Skin epidermis (tissue), 12 donors: ENCODE data around the gene SLC25A33.

Source experiments
- H3K27ac ChIP-seq, 21 experiments: fragments of 200-600 bp; sonication (generic) in 11 of 21; one replicate each; pipeline ENCODE4 v1.5.0; 2020; ENCODE audit warnings: mild to moderate bottlenecking in 3 of 21, inconsistent platforms in 2 of 21, moderate library complexity in 2 of 21
- H3K4me3 ChIP-seq, 7 experiments: fragments of 200-600 bp; sonication (generic) in 2 of 7; one replicate each; pipeline ENCODE4 v1.5.0; 2020; ENCODE audit warnings: inconsistent platforms in 2 of 7, mild to moderate bottlenecking in 2 of 7, moderate library complexity in 1 of 7

SLC25A33 gene

DNA sequence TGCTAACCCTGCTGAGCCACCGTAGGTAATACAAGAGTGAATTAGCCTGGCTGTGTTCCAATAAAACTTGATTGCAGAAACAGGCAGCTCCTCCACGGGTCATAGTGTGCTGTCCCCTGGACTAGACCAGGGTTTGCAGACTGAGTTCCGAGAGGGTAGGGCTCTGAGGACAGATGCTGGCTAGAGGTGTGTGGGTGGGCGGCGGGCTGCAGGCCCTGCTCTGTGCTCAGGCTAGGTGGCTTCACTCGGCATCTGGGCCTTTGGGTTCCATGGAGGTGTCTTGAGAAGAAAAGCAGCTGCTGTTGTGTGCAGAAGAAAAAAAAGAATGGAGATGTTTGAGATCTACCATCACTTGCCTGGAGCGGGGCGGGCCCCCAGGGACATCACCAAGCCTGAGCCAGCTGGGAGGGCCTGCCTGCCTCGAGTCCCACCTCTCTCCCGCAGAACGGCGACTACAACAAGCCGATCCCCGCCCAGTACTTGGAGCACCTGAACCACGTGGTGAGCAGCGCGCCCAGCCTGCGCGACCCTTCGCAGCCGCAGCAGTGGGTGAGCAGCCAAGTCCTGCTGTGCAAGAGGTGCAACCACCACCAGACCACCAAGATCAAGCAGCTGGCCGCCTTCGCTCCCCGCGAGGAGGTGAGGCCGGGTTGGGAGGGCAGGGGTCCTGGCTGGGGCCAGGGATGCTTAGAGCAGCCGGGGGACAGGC is 57.3 kb downstream of the SLC25A33 start:
- Histone ChIP-seq H3K27ac (no peak overlapping the region), H3K4me3 (no peak overlapping the region)

DNA sequence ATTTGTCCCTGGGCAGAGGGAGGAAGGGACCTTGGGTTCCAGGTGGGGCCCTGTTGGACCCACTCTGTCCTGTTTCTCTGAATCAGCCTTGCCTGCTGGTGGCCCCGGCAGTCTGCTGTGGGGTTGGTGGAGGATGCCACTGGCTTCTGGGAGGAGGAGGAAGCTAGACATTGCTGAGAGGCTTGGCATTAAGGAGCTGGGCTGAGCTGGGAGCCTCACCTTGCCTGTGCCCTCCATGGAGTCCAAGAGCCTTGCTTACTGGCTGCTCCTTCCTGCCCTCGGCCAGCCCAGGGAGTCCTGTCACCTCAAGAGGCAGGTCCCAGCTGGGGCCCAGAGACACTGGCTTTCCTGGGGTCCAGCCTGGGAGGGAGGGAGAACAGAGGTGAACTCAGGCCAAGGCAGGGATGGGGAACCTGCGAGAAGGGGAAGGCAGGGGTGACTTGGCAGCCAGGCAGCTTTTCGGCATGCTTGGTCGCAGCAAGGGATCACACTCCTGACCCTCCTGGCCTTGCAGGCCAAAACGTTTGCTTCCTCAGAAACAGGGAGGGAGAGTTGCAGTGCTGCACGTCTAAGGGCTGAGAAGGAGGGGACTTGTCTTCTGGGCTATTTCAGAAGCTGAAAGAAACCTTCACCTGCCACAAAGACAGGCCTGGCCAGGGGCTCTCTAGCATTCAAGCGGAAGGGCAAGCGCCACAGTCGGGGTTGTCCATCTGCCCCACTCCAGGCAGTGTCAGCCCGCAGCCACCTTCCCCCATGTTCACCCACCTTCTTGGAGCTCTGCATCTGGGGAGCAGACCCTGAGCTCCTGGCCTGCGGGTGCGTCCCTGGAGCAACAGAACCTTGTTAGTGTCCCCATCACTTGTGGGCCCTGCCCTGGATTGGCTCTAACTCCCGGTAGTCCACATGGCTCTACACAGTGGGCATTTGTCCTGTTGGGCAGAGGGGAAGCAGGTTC is 58.4 kb downstream of the SLC25A33 start:
- Histone ChIP-seq H3K4me3 (no peak overlapping the region), H3K27ac (no peak overlapping the region)

DNA sequence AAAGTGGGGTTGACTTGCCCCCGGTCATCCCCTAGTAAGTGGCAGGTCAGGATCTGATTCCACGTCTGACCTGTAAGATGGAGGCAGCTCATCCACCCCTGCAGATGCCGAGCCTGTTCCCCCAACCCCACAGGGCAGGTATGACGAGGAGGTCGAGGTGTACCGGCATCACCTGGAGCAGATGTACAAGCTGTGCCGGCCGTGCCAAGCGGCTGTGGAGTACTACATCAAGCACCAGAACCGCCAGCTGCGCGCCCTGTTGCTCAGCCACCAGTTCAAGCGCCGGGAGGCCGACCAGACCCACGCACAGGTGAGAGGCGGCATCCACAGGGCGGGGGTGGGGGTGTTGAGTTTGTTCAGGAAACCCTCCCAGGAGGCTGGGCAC is 59.0 kb downstream of the SLC25A33 start:
- Histone ChIP-seq H3K27ac (no peak overlapping the region), H3K4me3 (no peak overlapping the region)

DNA sequence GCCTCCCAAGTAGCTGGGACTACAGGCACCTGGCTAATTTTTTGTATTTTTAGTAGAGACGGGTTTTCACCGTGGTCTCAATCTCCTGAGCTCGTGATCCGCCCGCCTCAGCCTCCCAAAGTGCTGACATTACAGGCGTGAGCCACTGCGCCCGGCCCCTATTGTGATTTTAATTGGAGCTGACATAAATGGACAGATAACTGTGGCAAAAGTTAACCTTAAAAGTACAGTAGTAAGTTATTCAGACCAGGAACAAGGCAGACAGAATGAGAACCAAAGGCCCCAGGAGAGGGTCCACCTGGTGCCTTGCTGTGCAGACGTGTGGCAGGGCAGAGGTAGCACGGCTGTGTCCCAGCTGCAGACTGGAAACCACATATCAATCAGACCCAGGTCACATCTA is 60.5 kb downstream of the SLC25A33 start:
- no peak overlapping the region for H3K27ac ChIP-seq
- H3K4me3 ChIP-seq, result no peak overlapping the region

DNA sequence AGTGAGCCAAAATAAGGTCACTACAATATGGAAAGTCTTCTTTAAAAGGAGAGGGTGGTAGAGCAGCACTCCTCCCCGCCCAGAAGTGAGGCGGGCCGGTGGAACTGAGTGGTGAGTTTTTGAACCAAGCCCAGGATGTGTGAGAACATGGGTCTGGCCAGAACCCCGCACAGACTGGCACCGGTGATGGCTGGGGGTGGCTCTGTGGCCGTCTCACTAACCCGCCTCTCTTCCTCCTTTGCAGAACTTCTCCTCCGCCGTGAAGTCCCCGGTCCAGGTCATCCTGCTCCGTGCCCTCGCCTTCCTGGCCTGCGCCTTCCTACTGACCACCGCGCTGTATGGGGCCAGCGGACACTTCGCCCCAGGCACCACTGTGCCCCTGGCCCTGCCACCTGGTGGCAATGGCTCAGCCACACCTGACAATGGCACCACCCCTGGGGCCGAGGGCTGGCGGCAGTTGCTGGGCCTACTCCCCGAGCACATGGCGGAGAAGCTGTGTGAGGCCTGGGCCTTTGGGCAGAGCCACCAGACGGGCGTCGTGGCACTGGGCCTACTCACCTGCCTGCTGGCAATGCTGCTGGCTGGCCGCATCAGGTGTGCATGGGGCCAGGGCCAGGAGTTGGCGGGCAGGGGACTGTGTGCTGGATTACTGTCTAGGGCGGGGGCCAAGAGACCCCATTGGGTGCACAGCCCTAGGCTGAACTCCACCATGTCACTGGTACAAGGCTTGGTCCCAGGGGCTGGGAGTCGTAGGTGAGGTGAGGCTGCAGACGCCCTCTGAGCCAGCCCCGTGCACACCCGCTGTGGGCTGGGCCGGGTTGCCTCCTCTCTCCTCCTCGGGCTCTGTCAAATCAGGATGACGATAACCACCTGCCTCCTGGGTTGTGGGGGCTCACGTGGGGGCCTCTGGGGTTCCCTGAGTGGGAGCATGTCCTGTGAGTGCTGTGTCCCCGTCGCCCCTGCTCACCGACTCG is 61.9 kb downstream of the SLC25A33 start:
- Histone ChIP-seq H3K4me3 (no peak overlapping the region), H3K27ac (no peak overlapping the region)

DNA sequence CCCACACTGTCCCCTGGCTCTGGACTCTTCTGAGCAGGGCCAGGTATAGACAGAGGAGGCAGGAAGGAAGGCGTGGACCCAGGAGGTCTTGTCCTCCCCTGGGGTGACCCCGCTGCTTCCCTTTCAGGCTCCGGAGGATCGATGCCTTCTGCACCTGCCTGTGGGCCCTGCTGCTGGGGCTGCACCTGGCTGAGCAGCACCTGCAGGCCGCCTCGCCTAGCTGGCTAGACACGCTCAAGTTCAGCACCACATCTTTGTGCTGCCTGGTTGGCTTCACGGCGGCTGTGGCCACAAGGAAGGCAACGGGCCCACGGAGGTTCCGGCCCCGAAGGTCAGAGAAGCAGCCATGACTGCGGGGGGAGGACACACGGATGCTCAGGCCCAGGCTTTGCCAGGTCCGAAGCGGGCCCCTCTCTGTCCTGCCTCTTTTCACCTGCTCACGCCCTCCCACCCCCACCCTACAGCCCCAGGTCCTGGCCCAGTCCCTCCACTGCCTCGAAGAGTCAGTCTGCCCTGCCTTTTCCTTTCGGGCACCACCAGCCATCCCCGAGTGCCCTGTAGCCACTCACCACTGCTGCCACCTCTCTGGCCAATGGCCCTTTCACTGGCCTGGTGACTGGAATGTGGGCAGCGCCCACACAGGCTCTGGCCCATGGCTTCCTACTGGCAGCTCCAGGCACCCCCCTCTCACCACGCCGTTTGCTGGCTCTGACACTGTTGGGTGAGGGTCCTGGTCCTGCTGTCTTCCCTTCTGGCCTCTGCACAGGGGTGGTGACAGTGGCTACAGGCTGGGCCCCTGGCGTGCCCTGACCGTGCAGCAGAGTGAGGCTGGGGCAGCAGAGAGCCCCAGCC is 62.9 kb downstream of the SLC25A33 start:
- Histone ChIP-seq H3K27ac (no peak overlapping the region), H3K4me3 (no peak overlapping the region)

DNA sequence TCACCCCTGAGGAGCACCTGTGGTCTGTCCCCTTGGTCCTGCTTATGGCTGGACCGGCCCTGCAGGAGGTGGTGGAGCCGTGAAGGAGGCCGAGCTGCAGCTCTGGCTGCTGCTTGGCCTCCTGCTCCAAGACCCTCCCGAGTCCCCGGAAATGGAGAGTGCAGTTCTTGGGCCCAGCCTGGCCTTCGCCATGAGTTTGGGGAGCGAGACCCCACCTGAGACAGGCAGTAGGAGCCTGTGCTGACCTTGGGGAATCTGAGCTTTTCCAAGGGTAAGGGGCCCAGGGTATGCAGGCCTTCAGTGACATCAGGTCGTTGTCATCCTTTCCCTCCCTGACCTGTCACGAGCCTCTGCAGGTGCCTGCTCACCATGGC is 63.5 kb downstream of the SLC25A33 start:
- Histone ChIP-seq H3K4me3 (no peak overlapping the region), H3K27ac (no peak overlapping the region)

DNA sequence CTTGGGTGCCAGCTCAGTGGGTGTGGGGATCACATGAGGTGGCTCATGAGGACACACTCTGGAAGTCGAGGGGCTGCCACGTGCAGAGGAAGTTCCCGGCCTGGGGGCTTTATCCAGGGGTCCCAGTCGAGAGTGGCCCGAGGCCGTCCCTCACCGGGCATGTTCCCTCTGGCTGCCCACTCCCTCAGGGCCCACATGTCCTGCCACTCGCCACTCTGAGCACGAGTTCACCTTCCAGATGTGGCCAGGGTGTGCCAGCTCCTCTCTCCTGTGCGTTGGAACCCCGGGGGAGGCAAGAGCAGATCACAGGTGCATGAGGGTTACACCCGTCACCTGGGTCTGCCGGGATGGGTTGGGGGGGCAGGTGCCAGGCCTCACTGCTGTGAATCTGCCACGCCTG is 64.0 kb downstream of the SLC25A33 start:
- Histone ChIP-seq H3K27ac (no peak overlapping the region), H3K4me3 (no peak overlapping the region)

DNA sequence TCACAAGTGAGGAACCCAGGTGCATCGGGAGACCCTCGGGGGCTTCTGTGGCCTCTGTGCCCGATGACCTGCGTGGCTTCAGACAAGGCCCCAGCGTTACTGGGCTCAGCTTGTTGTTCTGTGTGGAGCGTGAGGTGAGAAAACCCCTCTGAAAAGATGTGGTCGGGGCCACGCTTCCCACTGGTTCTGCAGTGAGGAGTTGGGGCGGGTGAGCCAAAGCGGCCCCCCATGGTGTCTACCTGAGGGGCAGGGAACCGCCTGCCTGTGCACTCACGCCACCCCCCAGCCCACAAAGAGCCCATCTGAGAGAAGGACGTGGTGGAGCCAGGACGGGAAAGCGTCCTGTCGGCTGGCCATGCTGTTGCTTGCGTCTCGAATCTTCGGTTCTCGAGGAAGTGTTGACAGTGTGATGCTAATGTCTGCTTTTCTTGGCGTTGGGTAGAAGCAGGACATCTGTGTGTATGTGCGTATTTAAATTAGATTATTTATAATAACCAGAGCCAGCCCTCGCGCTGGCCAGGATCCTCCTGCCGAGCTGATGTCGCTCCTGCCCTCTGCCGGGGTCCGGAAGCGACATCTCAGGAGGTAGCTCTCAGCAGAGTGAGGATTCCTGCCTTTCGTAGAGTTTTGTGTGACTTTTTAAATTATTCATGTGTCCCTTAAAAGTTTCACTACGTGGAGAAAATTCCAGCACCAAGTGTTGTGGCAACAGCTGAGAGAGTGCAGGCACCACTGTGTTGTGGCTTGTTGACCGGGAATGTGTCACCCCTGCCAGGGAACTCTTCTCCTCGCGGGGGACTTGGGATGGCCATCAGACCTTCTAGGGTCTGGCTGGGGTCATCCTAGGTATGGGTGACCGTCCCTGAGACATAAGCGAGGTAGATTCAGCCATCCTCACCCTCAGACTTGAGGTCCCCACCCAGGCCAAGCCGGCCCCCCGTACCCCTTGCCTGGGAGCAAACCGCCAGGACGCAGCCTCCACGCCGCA is 64.8 kb downstream of the SLC25A33 start:
- no peak overlapping the region for H3K27ac ChIP-seq
- no peak overlapping the region for H3K4me3 ChIP-seq

DNA sequence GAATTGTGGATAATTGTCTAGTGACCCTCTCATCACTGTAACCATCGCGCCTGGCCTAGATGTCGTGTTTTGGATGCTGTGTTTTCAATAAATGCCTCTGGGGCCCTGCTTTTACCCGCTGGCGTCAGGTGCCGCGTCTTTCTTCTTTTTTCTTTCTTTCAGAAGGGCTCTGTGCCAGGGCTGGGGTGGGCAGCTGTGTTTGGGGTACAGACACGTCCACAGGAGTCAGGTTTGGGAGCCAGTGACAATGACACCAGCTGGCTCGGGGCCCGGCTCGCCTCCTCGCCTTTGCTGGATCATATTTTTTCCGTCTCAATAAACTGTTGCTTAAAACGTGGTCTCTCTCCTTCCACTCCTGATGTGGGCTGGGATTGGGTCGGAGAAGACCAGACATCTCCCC is 65.6 kb downstream of the SLC25A33 start:
- H3K4me3 ChIP-seq, result no peak overlapping the region
- H3K27ac ChIP-seq, result no peak overlapping the region

DNA sequence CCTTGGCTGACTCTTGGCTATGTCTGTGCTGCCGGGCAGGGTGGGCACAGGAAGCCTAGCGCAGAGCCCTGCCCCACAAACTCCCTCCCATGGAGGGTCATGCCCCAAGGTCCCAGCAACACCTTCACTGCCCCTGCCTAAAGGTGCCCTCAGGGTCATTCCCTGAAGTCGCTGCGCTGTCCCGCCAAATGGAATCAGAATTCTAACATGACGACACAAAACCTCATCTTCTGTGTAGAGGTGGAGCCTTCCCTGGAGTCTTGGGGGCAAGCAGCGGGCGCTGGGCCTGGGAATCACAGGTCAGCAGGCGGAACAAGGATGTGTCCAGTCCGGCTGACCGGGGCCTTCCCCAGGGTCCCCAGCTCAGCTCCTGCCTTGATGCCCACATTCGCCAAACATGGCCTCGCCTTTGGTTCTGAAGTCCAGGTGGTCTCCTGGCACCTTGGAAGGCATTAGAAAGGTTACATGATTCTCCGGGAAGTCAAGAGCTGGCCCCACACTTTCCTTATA is 66.7 kb downstream of the SLC25A33 start:
- H3K27ac ChIP-seq, result no peak overlapping the region
- no peak overlapping the region for H3K4me3 ChIP-seq

DNA sequence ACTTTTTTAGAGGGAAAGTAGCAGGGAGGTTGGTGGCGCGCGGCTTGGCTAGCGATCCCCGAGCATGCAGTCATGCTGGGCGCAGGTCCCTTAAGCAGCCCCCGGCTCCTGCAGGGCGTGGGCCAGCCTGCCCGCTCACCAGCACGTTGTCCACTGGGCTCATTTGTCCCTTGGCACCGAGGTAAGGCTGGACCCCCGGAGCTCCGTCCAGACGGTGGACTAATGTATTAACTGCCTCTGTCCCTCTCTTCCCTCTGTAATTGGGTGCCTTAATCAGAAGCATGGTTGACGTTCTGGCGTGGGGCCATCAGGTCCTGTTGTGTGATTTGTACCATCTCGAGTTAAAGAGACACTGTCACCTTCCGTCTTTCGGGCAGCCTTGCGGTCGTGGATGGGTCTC is 67.2 kb downstream of the SLC25A33 start:
- H3K27ac ChIP-seq, result no peak overlapping the region
- H3K4me3 ChIP-seq, result no peak overlapping the region

DNA sequence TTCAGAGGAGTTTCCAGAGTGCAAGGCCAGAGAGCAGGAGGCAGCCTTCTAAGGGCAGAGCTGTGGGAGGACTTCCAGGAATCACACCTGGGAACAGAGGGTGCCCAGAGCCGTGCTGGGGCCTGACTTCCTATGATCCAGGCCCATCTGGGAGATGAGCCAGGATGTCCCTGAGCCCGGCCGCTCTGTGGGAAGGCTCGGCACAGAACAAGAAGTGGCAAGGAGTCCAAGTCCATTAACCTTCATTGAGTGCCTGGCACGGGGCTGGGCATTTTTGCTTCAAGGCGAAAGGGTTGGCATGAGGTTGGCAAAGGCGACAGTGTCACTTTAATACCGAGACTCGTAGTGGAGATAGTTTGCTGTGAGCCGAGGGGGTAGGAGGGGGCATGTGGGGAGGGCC is 67.7 kb downstream of the SLC25A33 start:
- Histone ChIP-seq H3K4me3 (no peak overlapping the region), H3K27ac (no peak overlapping the region)

DNA sequence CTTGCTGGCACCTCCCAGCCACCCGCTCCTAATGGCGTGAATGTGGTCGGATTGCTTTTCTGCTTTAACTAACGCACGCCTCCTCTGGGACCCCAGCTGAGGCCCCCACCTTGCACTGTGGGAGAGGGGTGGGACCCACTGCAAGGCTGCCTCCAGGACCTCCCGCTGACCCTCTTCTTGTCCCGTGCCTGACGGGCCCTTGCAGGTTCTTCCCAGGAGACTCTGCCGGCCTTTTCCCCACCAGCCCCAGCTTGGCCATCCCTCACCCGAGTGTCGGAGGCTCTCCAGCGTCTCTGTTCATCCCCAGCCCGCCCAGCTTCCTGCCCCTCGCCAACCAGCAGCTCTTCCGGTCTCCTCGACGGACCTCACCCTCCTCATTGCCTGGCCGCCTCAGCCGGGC is 68.1 kb downstream of the SLC25A33 start:
- H3K4me3 ChIP-seq, result no peak overlapping the region
- no peak overlapping the region for H3K27ac ChIP-seq

DNA sequence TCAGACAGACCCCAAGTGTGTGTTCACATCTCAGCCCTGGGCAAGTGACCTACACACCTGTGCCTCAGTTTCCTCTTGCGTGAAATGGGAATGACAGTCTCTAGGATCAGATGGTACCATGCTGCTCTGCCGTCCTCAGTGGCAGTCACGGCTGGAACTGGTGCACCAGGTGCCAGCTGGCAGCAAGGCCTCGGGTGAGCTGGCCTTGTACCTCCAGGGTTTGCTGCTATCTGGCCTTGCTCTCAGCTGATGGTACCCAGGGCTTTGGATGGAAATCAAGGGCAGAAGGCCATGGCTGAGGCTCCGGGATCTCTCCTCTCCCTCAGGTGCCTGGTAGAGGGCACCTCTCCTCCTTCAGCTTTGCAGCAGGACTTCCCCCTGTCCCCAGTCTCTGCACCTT is 70.7 kb downstream of the SLC25A33 start:
- Histone ChIP-seq H3K27ac (no peak overlapping the region), H3K4me3 (no peak overlapping the region)

DNA sequence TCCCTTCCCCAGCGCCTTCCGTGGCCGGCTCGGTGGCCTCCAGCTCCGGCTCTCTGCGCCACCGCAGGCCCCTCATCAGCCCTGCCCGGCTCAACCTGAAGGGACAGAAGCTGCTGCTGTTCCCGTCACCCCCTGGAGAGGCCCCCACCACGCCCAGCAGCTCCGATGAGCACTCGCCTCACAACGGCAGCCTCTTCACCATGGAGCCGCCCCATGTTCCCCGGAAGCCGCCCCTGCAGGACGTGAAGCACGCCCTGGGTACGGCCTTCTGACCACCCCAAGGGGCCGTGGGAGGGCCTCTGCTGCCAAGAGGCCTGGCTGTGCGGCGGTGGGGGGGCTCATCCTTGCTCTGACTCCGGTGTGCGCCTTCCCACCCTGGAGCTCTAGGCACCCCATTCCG is 71.3 kb downstream of the SLC25A33 start:
- Histone ChIP-seq H3K27ac (no peak overlapping the region), H3K4me3 (no peak overlapping the region)

DNA sequence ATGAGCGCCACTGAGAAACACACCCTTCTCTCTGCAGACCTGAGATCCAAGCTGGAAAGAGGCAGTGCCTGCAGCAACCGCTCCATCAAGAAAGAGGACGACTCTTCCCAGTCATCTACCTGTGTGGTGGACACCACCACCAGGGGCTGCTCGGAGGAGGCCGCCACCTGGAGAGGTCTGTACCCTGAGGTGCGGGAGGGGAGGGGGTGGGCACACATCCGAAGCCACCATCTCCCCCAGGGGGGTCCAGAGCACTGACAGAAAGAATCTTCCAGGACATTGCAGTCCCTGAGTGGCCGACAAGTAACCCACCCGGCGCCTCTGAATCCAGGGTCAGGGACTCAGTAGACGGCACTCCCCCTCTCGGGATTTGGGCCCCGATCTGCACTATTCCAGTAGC is 72.5 kb downstream of the SLC25A33 start:
- H3K27ac ChIP-seq, result no peak overlapping the region
- H3K4me3 ChIP-seq, result no peak overlapping the region
